Esophagus muscularis mucosa (tissue), 4 donors: ENCODE measurements around the gene USP22. TPM values are rescaled to one million over a fixed set of nuclear protein-coding genes. Genes with fewer than 3 reads are reported as not detected.

Source experiments
- DNase-seq: peaks from one replicate; pipeline ENCODE4 v3.0.0-alpha.2; 2017; ENCODE audit errors: extremely low spot score
- H3K27ac ChIP-seq, 4 donors: fragments of 200-600 bp; sonication (generic); replicated peaks in 1 of 4; 1 replicate in 3 of 4; 2 replicates in 1 of 4; pipeline ENCODE4 v1.5.1; 2016 to 2019; ENCODE audit warnings: mild to moderate bottlenecking in 1 of 4
- H3K27me3 ChIP-seq, 4 donors: fragments of 200-600 bp; sonication (generic); one replicate each; pipeline versions ENCODE4 v1.5.1 to v1.6.0; 2016 to 2019
- H3K36me3 ChIP-seq, 4 donors: fragments of 200-600 bp; sonication (generic); one replicate each; pipeline ENCODE4 v1.5.1; 2016 to 2019
- H3K4me1 ChIP-seq, 4 donors: fragments of 200-600 bp; sonication (generic); one replicate each; pipeline ENCODE4 v1.5.1; 2016 to 2019
- H3K4me3 ChIP-seq, 4 donors: fragments of 200-600 bp; sonication (generic); 1 replicate in 2 of 4; 2 replicates in 2 of 4; pipeline ENCODE4 v1.5.1; 2016 to 2019; ENCODE audit warnings: mild to moderate bottlenecking in 4 of 4, moderate library complexity in 1 of 4
- H3K9me3 ChIP-seq, 4 donors: fragments of 200-600 bp; sonication (generic); 1 replicate in 3 of 4; 2 replicates in 1 of 4; pipeline ENCODE4 v1.5.1; 2016 to 2019
- EP300 ChIP-seq: sonication (generic); formaldehyde crosslinking; IDR thresholded peaks from one replicate; pipeline ENCODE4 v1.6.1; 2017; ENCODE audit warnings: antibody characterized with exemption
- POLR2A ChIP-seq: fragments of 450-650 bp; IDR thresholded peaks from one replicate; pipeline ENCODE4 v1.6.1; 2017; ENCODE audit warnings: antibody characterized with exemption, moderate library complexity, mild to moderate bottlenecking, low read depth
- POLR2AphosphoS5 ChIP-seq, 2 donors: sonication (generic); formaldehyde crosslinking; IDR thresholded peaks; one replicate each; pipeline ENCODE4 v1.6.1; 2017; ENCODE audit warnings: antibody characterized with exemption in 2 of 2
- WGBS: methylation state at CpG from one replicate; pipeline ENCODE4 v1.1.5; 2018; 5-methylcytosine and 5-hydroxymethylcytosine counted together
- intact Hi-C: fragments of 100-400 bp; cut with DNase I; formaldehyde crosslinking; loops from one replicate; pipeline ENCODE4 v1.15.1; 2023
- small RNA-seq, 3 donors: library from RNA; depleted of rRNA; stranded (forward); fragments of <200 nt; gene quantifications; one replicate each; pipeline ENCODE3, GENCODE V24; 2016
- total RNA-seq, 4 donors: library from RNA; depleted of rRNA; stranded (reverse); fragments of >200 nt; gene quantifications; one replicate each; pipeline versions ENCODE4 v1.1.0 to v1.2.1, GENCODE V29; 2016
- TF ChIP-seq, protein P1 (sequence below), 3 experiments: fragments of 200-600 bp in 2 of 3; fragments of 450-650 bp in 1 of 3; sonication (generic) in 2 of 3; IDR thresholded peaks; one replicate each; pipeline ENCODE4 v1.5.1; 2017 to 2019; ENCODE audit warnings: antibody characterized with exemption in 3 of 3, mild to moderate bottlenecking in 2 of 3, moderate library complexity in 1 of 3

USP22 gene
- total RNA-seq, 4 donors from 2014 or later, result 78.5 to 135 (median 112) TPM

DNA sequence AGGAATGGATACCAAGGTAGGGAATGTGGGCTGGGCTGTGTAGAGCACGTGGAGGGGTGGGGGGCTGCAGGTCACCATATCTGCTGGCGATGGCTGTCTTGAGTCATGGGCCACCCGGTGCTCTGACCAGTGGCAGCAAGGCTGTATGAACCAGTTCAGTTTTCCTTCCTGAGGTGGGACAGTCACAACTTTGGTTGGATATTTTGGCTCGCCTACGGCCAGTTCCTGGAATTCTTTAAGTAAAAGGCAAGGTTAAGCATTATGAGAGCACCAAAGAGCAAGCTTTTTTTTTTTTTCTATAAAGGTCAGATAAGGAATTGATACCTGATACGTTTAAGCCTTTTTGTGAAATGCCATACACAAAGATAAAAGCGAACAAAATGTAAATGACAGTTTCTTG is 81.9 kb downstream of the USP22 start:
- peak; percentile 42 for DNase-seq
- intact Hi-C loops, result no loop called here
- Histone ChIP-seq H3K27me3 (peaks cover 0 to 5% (median 0%) of the 10 kb centered on the region in 4 donors), H3K9me3 (no peaks in the 10 kb centered on the region), H3K36me3 (no peaks in the 10 kb centered on the region), H3K27ac (no peak overlapping the region), H3K4me3 (no peak overlapping the region), H3K4me1 (peaks cover 0 to 5% (median under 1%) of the 10 kb centered on the region in 4 donors)
- TF ChIP-seq, protein P1, sequence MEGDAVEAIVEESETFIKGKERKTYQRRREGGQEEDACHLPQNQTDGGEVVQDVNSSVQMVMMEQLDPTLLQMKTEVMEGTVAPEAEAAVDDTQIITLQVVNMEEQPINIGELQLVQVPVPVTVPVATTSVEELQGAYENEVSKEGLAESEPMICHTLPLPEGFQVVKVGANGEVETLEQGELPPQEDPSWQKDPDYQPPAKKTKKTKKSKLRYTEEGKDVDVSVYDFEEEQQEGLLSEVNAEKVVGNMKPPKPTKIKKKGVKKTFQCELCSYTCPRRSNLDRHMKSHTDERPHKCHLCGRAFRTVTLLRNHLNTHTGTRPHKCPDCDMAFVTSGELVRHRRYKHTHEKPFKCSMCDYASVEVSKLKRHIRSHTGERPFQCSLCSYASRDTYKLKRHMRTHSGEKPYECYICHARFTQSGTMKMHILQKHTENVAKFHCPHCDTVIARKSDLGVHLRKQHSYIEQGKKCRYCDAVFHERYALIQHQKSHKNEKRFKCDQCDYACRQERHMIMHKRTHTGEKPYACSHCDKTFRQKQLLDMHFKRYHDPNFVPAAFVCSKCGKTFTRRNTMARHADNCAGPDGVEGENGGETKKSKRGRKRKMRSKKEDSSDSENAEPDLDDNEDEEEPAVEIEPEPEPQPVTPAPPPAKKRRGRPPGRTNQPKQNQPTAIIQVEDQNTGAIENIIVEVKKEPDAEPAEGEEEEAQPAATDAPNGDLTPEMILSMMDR (IDR thresholded peaks at IDR 0.05), result no peak
- TF ChIP-seq POLR2A (no peak), POLR2AphosphoS5 (IDR thresholded peaks at IDR 0.05) (no peak), EP300 (no peak)
- WGBS, result 90% methylated on average over 7 of the region's 7 CpGs

DNA sequence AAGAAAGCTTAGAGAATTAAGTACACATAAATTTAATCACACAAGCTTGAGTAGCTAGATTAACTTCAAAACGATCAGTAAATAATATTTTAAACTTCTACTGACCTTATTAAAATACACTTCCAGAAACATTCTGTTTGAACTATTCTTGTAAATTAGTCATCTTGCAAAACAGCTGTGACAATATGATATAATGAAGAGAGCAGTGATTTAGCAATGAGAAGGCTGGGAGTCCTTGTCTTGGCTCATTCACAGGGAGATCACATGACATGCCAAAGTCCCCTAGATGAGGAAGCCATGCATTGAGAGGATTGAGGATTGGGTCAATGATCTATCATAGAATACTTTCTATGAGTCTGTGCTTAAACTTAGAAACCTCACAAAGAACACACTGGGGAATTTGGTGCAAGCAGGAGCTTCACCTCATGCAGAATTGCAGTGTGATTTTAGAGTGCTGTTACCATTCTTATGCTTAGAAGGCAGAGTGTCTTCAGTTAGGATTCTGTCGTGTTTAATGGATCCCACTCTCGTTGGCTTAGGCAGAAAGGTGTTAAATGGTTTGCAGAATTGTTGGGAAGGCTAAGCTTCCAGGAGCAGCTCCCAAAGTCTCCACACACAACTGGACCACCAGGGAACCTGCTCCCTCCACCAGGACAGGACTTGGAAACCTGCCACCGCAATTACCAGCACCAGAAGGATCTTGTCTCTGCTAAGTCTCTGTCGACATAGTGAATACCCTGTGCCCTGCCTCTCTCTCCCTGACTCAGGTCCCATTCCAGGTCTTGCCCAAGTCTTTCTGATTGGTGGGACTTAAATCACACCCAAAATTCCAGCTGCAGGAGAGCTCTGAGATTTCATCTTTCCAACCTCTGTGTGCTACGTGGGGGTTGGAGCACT is 87.1 kb downstream of the USP22 start:
- DNase-seq, result no peak
- no peaks in the 10 kb centered on the region for H3K36me3 ChIP-seq
- H3K4me1 ChIP-seq, result peaks cover 0 to 6% (median 3%) of the 10 kb centered on the region in 4 donors
- H3K4me3 ChIP-seq, result no peak overlapping the region
- peak overlapping the region in 3 of 4 donors; percentile 20 to 63 (median 28) for H3K27ac ChIP-seq
- TF ChIP-seq, protein P1 (IDR thresholded peaks at IDR 0.05), result no peak
- TF ChIP-seq EP300 (no peak), POLR2AphosphoS5 (IDR thresholded peaks at IDR 0.05) (peak in 1 of 2 donors; percentile 46)
- WGBS, result 36% methylated on average over 6 of the region's 6 CpGs
- intact Hi-C loops, result no loop called here
- H3K27me3 ChIP-seq, result peaks cover 0 to 10% (median 2%) of the 10 kb centered on the region in 4 donors
- H3K9me3 ChIP-seq, result no peaks in the 10 kb centered on the region

DNA sequence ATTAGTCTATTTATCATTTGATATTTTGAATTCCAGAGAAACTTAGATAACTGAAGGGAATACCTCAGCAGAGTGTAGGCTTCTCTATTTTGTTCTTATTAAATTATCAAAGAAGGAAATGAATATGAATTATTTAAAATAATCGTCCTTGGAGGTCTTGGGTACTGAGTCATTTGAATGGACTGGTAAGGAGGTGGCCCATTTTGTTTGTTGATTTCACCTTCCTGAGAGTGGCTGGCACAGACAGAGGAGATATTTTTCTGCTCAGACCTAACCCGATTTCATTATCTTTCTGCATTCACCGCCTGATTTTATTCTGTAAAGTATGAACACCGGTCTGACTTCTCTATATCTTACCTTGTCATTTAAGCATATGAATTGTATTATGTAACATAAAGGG is 88.0 kb downstream of the USP22 start:
- no peak for DNase-seq
- H3K4me3 ChIP-seq, result no peak overlapping the region
- TF ChIP-seq, protein P1 (IDR thresholded peaks at IDR 0.05), result no peak
- TF ChIP-seq EP300 (no peak), POLR2AphosphoS5 (IDR thresholded peaks at IDR 0.05) (no peak), POLR2A (no peak)
- H3K36me3 ChIP-seq, result no peaks in the 10 kb centered on the region
- 79% methylated on average over 4 of the region's 4 CpGs for WGBS
- peaks cover 0 to 6% (median 3%) of the 10 kb centered on the region in 4 donors for H3K4me1 ChIP-seq
- H3K27ac ChIP-seq, result peak overlapping the region in 2 of 4 donors; percentile 20 to 51
- peaks cover 0 to 10% (median 2%) of the 10 kb centered on the region in 4 donors for H3K27me3 ChIP-seq
- intact Hi-C loops, result no loop called here
- no peaks in the 10 kb centered on the region for H3K9me3 ChIP-seq

DNA sequence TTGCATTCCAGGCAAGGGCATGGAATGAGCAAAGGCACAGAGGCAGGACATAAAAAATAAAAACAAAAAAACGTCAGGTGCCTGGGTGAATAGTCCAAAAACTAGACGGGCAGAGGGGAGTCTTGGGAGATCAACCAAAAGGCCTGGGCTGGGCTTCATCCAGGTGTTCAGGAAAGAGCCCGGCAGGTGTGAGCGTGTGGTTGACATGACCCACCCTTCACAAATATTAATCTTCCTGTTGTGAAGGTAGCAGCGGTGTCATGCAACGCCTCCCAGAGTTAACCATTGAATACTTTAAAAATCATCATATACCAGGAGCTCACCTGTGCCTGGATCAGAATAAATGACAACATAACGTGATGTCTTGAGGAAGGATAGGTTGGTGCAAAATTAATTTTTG is 90.6 kb downstream of the USP22 start:
- H3K4me3 ChIP-seq, result no peak overlapping the region
- 79% methylated on average over 7 of the region's 7 CpGs for WGBS
- DNase-seq, result no peak
- peaks cover 0 to 13% (median 2%) of the 10 kb centered on the region in 4 donors for H3K27me3 ChIP-seq
- no peaks in the 10 kb centered on the region for H3K9me3 ChIP-seq
- intact Hi-C loops, result no loop called here
- H3K4me1 ChIP-seq, result peaks cover 0 to 6% (median 3%) of the 10 kb centered on the region in 4 donors
- H3K36me3 ChIP-seq, result no peaks in the 10 kb centered on the region
- H3K27ac ChIP-seq, result no peak overlapping the region
- TF ChIP-seq EP300 (no peak), POLR2AphosphoS5 (IDR thresholded peaks at IDR 0.05) (no peak), POLR2A (no peak)
- TF ChIP-seq, protein P1 (IDR thresholded peaks at IDR 0.05), result no peak

Small RNAs within 50 kb of the gene (small RNA-seq; reads per million reads assigned to genes)
- 0 reads per million in 3 donors for gene AC087393.1

Other genes starting within 250 kb of the USP22 start
- gene DHRS7B, start 84.0 kb upstream of the USP22 start, total RNA-seq, result 10 to 100 TPM; 24.0 to 30.3 (median 28.8) TPM
- 10 to 100 TPM; 24.1 to 31.0 (median 26.0) TPM for gene TMEM11, start 171.2 kb upstream of the USP22 start, total RNA-seq
- 10 to 100 TPM; 12.3 to 26.2 (median 18.1) TPM for gene NATD1, start 210.4 kb upstream of the USP22 start, total RNA-seq
- 10 to 100 TPM; 23.3 to 42.4 (median 30.5) TPM for gene MAP2K3, start 241.7 kb upstream of the USP22 start, total RNA-seq